Hematopoietic multipotent progenitor cell treated with erythropoietin and hydrocortisone succinate and interleukin-3 and kit ligand, for 4 days (in vitro differentiated cells): ENCODE data around the gene B4GAT1.
"Not testable (repeated sequence)": the region's sequence is repeated elsewhere in the genome, so short reads cannot be mapped to it uniquely, and the experiment has no call there.

Source experiments
- DNase-seq: peaks from one replicate; pipeline ENCODE4 v3.0.0-alpha.2; 2015

Gene B4GAT1

DNA sequence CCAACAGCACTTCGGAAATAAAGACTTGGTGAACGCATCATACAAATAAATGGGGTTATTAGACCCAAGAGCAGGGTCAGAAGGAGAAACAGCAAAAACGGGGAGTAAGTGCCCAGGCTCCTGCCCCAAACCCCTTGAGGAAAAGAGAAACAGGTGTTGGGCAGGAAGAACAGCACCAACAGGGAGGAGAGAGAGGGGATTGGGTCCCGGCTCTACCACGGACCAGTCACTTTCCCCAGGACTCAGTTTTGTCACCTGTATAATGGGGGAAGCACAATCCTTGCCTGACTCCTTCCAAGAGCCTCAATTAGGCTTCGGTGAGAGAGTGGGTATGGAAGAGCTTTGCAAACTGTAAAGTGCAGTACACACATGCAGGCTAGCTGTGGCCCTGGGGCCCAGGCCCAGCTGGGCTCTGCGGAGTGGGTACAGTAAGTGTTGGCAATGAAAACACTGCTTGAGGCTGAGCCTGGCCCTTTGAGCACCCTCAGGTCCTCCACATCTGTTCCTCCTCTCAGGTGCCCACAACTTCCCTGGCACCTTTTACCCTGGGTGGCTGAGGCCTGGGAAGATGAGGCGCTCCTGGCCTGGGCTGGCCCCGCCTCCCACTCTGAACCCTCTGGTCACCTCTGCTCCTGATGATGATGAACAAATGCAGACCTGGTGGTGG lies 15.2 kb upstream of the B4GAT1 start:
- no peak for DNase-seq

DNA sequence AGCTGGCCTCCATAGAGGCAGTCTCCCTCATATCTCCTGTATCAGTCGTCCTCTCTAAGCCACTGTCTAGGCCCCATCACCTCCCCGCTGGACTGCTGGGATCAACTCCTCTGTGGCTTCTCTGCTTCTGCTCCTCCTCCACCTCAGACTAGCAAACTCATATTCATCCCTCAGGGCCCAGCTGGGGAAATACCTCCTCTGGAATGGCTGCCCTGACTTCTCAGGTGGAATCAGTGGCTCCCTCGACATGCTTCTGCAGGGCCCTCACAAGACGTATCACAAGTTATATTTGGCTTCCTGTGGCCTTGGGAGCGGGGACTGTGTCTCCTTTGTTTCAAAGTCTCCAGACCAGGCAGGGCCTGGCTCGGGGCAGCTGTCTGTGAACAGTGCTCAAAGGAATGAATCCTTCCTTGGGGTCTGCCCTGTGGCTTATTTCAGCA lies 14.1 kb upstream of the B4GAT1 start:
- DNase-seq = no peak

DNA sequence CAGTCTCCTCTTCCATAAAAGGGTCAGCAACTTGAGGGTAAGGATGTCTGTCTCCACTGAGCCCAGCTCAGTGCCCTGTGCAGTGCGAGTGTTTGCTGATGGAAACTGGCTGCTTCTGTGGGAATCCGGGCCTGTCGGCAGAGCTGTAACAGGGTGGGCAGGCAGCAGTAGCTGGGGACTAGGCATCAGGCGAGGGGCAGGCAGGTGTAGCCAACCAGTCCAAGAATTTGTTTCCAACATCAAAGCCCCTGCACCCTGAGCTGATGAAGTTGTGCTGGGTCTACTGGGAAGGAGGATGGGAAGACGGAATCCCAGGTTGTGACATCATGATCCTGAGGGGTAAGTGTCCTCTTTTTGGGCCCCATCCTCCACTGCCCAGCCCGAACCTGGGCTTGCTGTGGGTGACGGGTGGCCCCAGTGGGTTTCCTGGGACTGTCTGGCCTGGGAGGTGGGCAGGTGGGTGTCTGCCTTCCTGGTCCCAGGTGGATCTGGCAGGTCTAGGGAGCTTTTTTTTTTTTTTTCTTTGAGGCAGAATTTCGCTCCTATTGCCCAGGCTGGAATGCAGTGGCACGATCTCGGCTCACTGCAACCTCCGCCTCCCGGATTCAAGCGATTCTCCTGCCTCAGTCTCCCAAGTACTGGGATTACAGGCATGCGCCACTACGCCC lies 13.1 kb upstream of the B4GAT1 start:
- no peak for DNase-seq

DNA sequence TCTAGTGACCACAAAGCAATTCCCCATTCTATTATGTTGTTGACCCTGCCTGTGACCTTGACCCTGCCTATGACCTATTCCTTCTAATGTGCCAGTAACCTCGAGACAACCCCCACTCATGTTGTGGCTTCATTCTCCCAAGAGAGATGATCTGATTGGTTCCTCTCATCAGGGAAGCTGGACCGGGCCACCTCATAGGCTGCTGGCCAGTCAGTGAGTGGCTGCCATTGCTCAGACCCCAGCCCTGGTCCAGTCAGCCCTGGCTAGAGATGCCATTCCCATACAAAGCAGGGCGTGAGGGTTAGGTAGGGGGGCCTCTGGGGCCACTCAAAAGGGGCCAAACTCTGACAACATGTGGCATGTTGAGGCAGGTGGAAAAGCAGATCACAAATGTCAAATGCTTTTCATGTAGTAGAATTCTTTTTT lies 12.2 kb upstream of the B4GAT1 start:
- DNase-seq = peak; percentile 35

DNA sequence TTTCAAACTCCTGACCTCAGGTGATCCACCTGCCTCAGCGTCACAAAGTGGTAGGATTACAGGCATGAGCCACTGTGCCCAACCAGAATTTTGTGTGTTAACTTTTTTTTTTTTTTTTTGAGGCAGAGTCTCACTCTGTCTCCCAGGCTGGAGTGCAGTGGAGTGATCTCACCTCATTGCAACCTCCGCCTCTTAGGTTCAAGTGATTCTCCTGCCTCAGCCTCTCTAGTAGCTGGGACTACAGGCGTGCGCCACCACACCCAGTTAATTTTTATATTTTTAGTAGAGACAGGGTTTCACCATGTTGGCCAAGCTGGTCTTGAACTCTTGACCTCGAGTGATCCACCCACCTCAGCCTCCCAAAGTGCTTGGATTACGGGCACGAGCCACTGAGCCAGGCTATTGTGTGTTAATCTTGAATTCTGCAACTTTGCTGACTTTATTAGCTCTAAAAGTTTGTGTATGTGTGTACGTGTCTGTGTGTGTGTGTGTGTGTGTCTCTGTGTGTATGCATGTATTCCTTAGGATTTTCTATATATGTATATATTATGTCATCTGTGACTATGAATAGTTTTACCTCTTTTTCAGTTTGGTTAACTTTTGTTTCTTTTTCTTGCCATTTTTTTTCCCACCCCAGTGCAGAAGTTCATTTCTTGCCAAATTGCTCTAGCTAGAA lies 3.3 kb upstream of the B4GAT1 start:
- not testable (repeated sequence) for DNase-seq

- no peak for DNase-seq
Observed at GRCh38 chr11:66349084-66349386, 1.6 kb upstream of the B4GAT1 start.

DNA sequence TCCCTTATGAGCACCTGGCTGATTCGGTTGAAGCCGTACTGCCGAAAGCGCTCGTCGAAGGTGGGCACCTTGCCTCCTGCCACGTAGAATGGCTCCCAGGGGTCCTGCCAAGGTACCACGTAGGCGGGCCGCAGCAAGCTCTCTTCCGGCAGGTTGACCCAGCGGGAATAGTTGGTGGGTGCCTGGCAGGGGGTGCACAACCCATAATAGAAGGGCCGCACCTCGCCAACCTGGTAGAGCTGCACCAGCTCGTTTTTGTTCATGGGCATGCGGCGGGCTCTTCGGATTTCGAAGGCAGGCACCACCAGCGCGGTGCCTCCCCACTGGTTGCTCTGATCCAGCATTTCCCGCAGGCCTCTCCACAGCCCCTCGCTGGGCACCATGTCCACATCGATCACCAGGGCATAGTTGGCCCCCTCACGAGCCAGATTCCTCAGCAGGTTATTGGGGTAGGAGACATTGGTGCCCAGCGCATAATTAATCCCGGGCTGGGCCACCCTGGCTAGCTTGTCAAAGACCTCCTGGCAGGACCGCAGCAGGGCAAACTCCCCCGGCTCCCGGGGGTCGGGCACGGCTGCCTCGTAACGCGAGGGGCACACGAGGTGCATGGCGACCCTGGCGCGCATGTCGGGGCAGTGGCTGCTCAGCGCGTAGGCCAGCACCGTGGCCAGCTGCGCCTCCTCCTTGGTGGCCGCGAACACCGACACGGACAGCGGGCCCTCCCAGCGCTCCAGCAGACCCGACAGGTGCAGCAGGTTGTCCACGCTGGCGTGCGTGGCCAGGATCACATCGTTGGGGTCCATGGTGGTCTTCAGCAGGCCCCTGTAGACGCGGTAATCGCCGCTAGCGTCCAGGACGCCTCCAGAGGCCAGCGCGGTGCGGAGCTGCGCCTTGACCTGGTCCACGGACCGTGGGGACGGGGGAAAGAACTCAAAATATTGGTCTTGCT lies 679 bp downstream of the B4GAT1 start:
- no peak for DNase-seq

- no peak for DNase-seq
Observed at GRCh38 chr11:66345316-66345649, 2.1 kb downstream of the B4GAT1 start.

GRCh38 chr11:66344550-66345315 lies 2.7 kb downstream of the B4GAT1 start, which contains the start of gene BRMS1:
Gene BRMS1, minus strand, starts transcription at chr11:66345104. Its CDS starts 2,870 bp downstream, at chr11:66342234.
- peak; percentile 98 for DNase-seq

- no peak for DNase-seq
Observed at GRCh38 chr11:66343176-66343575, 4.3 kb downstream of the B4GAT1 start.

GRCh38 chr11:66341502-66342126 lies 5.8 kb downstream of the B4GAT1 start:
- no peak for DNase-seq

- no peak for DNase-seq
Observed at GRCh38 chr11:66340596-66341501, 6.6 kb downstream of the B4GAT1 start.

GRCh38 chr11:66339686-66340483 lies 7.5 kb downstream of the B4GAT1 start:
- DNase-seq = no peak

DNA sequence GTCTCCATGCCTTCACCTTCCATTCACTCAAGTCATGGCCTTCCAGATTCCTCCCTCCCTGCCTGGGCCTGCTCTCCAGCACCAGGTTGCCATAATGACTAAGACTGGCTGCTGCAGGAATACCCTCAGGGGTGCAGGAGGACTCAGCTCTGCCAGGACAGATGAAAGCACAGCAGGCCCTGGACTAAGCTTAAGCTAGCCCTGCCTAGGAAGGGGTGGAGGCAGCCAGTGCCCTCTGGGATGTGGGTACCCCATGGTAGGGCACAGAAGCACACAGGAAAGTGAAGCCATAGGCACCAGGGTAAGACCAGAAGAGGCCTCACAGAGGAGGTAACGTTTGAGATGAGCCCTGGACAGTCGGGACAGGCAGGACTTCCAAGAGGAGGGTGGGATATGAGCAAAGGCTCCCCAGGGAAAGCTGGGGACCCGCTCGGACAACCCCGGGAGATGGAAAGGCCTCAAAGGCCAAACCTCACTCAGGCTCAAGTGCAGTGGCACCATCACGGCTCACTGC lies 8.2 kb downstream of the B4GAT1 start:
- no peak for DNase-seq

- DNase-seq = no peak
Observed at GRCh38 chr11:66338276-66339161, 8.9 kb downstream of the B4GAT1 start.

DNA sequence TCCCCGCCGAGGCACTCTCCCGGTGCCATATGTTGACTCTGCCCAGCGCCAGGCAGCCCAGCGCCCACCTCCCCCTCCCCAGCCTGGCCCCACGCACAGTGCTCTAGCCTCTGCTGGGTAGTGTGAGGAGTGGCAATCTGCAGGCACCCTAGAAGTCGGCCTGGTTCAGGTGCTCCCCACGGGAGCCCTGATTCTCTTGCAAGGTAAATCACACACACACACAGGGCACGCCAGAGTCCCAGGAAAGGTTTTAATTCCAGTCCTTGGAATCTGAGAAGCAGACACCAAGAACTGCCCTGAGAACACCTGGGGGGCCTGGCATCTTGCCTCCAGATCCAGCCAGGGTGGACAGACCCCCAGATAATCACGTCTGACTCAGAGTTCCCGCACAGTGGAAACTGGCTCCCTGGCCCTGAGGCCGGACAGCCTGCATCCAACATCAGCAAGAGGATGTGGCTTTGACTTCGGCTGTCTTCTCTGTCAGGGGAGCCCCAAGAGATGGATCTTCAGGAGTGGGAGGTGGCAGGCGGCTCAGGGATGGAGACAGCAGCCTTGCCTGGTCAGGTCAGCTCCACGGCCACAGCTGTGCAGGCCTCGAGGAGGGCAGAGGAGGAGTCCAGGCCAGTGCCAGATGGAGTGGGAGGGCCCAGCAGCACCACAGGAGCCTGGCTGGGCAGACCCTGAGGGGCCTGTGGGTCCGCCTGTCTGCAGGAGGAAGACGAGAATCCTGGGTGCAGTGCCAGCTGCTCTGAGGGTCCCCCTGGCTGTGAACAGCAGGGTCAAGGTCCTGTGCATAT lies 10.1 kb downstream of the B4GAT1 start:
- DNase-seq = no peak

DNA sequence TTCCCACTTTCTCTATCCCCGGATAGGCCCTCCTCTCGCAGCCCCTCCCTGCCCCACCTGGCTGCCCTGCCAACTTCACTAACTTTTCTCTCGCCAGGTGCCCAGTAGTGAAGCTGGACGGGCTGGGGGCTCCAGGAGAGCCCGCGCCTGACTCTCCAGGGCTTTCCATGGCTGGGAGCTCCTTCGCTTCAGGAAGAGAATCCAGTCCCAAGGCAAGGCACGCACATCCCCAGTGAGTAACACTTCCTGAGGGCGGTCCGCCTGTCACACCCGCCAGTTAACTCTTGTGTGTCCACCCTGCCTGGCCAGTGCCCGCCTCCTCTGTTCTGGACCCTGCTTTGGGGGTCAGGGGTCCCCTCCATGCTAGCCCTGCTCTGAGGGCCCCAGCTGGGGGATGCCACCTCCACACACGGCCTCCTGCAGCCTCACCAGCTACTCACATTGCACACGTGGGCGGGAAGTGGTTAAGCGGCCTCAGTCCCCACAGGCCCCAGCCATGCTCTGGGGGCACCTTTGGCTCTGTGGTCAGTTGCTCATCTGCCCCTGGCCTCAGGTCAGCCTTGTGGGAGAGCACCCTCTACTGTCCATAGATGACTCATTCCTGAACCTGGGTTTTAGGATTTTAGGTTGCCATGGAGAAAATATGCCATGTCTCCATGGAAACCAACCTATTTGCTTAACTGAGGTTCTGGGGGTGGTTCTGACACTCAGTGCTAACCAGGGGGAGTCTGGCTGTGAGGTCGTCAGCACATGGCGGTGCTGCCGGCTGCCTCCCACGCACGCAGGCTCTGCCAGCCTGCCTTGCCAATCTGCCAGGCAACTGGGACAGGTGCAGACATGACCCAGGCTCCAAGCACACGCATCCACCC lies 11.0 kb downstream of the B4GAT1 start, which contains the start of gene RIN1:
Gene RIN1, minus strand, starts transcription at position 201 of the 869 bp plus-strand sequence. Its CDS starts 32 bp downstream, at position 169.
- peak; percentile 79 for DNase-seq
